Adipose tissue (tissue), 3 donors: ENCODE data around the gene PRORP. TPM values are rescaled to one million over a fixed set of nuclear protein-coding genes. Genes with fewer than 3 reads are reported as not detected.
"Not testable (repeated sequence)": the region's sequence is repeated elsewhere in the genome, so short reads cannot be mapped to it uniquely, and the experiment has no call there.

Experiments
- H3K27ac ChIP-seq: one replicate; pipeline ENCODE4 v1.5.1; 2013; ENCODE audit warnings: low read depth, low read length
- WGBS, 3 donors: extraction: QIAGEN DNeasy Blood & Tissue Kit; methylation state at CpG; one replicate each; pipeline ENCODE4 v1.1.7; 2013; 5-methylcytosine and 5-hydroxymethylcytosine counted together
- polyA plus RNA-seq, 3 donors: library from polyadenylated mRNA; stranded (reverse); fragments of 200-250 nt; gene quantifications; one replicate each; pipeline ENCODE4 v1.2.3, GENCODE V29; 2013
- donor health status: healthy with polysubstance abuse.
- donor health status: Bipolar disorder and iron deficiency.
- donor health status: healthy.

PRORP gene
- polyA plus RNA-seq = 10 to 100 TPM in 1 of 3 donors, 1 to 10 TPM in 2; 7.2 to 14.5 (median 8.4) TPM

DNA sequence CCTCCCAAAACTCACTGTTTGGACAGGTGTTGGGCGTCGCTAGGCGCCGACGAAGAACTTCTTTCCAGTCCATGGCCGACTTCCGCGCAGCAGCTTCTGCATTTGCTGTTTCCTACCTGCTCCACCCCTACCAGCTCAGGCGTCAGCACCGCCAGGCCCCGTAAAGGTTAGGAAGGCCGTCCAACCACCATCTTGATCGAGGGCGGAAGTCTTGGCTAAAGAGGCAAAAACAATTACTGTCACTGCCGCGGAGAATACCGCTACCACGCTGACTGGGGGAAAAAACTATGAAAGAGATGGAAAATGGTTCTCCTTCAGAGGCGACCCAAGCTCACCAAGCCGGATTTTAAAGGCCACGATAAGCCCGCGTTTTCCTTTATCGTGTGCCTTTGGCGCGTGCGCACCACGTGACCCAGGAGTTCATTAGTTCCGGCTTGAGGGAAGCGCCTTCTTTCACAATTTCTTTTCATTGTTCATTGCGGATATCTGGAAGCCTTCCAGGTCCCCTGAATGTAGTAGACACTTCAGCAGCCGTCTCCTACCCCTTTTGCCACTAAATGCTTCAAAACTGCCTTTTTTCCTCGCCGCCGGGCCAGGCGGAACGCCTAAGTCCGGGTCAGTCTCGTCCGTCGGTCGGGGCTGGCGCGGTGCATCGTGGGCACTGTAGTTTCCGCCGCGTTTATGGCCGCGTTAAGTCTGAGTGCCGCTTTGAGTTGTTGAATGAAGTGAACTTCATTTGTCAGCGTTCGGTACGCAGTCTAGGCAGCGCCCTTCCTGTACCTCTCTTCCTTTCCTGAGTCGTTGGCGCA, at the start of gene PRORP, which contains the start of gene PPP2R3C:
Gene PRORP, plus strand, starts transcription at position 666 of the 809 bp plus-strand sequence. CDS start 694 bp downstream, outside the sequence.
Gene PPP2R3C, minus strand, starts transcription at position 104 of the 809 bp plus-strand sequence. Its CDS starts 31 bp downstream, at position 73.
- peak within 1 kb of the TSS; percentile 95 for H3K27ac ChIP-seq
- WGBS, 3 donors = 0% methylated on average over 57 of the region's 57 CpGs

GRCh38 chr14:35073486-35073885, 48.9 kb upstream of the PRORP start:
- 75 to 89% (median 89%) methylated on average over 1 of the region's 1 CpG for WGBS, 3 donors
- no peak overlapping the region for H3K27ac ChIP-seq

GRCh38 chr14:35078082-35078481, 44.3 kb upstream of the PRORP start:
- H3K27ac ChIP-seq = no peak overlapping the region
- WGBS, 3 donors = 73 to 100% (median 98%) methylated on average over 2 of the region's 2 CpGs

- WGBS, 3 donors = 78 to 92% (median 82%) methylated on average over 1 of the region's 1 CpG
Observed at GRCh38 chr14:35079742-35080141, 42.6 kb upstream of the PRORP start.

GRCh38 chr14:35083530-35084150, 38.7 kb upstream of the PRORP start:
- no peak overlapping the region for H3K27ac ChIP-seq
- 94 to 95% (median 95%) methylated on average over 8 of the region's 8 CpGs for WGBS, 3 donors

More at GRCh38 chr14:35079742-35080141, 42.6 kb upstream of the PRORP start:
- H3K27ac ChIP-seq = no peak overlapping the region

DNA sequence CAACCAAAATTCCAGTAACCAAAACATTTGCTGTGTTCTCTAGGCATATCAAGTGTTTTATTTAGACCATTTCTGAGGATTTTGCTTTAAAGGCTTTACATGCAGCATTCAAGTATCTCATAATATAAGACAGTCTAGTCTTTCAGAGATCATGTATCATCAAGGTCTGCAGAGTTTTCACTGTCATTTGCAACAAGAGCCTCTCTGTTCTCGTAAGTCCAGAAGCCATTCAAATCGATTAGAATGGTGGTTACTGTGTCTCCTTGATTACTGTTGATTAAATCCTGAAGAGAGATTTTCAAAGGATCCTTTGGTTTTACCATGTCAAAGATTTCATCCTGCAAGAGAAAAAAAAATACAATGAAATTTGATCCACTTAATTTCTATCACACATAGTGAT, 36.9 kb upstream of the PRORP start:
- no peak overlapping the region for H3K27ac ChIP-seq
- WGBS, 3 donors = 76 to 95% (median 94%) methylated on average over 2 of the region's 2 CpGs

DNA sequence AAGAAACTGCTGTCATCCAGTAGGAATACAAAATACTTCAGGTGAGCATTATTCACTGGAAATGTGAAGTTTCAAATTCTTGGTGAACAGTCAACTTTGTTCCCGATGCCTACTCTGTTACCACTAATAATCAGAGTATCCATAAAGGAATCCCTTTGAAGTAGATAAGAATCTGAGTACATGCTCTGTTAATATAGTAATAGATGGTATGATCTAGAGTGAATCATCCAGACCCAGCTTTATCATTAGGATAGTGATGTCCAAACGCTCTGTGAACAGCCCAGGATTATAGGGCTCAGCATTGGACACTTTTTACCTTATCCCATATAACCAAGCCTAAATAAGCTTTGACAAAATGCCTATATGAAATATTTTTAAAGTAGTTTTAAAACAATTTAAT, 33.8 kb upstream of the PRORP start:
- no peak overlapping the region for H3K27ac ChIP-seq
- 88 to 97% (median 94%) methylated on average over 2 of the region's 2 CpGs for WGBS, 3 donors

DNA sequence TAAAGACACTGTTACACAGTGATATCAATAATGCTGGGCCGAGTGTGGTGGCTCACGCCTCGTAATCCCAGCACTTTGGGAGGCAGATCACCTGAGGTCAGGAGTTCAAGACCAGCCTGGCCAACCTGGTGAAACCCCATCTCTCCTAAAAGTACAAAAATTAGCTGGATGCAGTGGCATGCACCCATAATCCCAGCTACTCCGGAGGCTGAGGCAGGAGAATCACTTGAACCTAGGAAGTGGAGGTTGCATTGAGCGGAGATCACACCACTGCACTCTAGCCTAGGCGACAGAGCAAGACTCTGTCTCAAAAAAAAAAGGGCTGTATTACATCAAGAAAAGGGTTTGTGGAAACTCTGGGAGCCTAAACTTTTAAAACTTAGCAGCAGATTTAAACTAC, 27.7 kb upstream of the PRORP start:
- H3K27ac ChIP-seq = not testable (repeated sequence)
- 96 to 98% (median 98%) methylated on average over 6 of the region's 6 CpGs for WGBS, 3 donors

DNA sequence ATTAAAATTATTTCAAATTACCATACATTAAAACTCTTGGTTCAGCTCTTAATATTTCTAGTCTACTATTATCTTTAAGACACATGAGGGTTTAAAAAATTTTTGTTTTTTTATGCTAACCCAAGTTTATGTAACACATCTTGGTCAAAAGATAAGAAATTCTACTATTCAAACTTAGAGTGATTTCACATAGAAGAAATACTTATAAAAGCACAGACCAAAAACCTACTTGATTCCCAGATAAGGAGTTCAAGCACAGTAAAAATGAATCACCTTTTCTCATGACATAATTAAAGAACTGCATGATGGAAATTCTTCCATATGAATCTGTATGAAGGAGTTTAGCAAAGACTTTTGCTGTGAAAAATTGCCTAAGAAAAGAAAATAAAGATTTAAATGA, 14.5 kb upstream of the PRORP start:
- no peak overlapping the region for H3K27ac ChIP-seq

- no peak overlapping the region for H3K27ac ChIP-seq
Observed at GRCh38 chr14:35112641-35113040, 9.7 kb upstream of the PRORP start.

GRCh38 chr14:35113308-35113950, 8.9 kb upstream of the PRORP start:
- WGBS, 3 donors = 90 to 95% (median 94%) methylated on average over 4 of the region's 4 CpGs
- H3K27ac ChIP-seq = no peak overlapping the region

More at GRCh38 chr14:35112641-35113040, 9.7 kb upstream of the PRORP start:
- WGBS, 3 donors = 78 to 98% (median 87%) methylated on average over 2 of the region's 2 CpGs

- WGBS, 3 donors = 71 to 99% (median 85%) methylated on average over 2 of the region's 2 CpGs
- H3K27ac ChIP-seq = no peak overlapping the region
Observed at GRCh38 chr14:35114036-35114435, 8.3 kb upstream of the PRORP start.

DNA sequence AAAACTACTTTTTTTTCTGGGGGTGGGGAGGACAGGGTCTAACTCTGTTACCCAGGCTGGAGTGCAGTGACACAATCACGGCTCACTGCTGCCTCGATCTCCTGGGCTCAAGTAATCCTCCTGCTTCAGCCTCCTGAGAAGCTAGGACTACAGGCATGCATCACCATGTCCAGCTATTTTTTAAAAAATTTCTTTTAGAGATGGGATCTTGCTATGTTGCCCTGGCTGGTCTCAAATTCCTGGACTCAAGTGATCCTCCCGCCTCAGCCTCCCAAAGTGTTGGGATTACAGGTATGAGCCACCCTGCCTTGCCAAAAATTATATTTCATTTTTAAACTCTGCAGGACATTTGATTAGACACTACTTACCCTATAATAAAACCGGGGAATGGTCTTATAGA, 6.1 kb upstream of the PRORP start:
- no peak overlapping the region for H3K27ac ChIP-seq
- WGBS, 3 donors = 96 to 97% (median 96%) methylated on average over 4 of the region's 4 CpGs

DNA sequence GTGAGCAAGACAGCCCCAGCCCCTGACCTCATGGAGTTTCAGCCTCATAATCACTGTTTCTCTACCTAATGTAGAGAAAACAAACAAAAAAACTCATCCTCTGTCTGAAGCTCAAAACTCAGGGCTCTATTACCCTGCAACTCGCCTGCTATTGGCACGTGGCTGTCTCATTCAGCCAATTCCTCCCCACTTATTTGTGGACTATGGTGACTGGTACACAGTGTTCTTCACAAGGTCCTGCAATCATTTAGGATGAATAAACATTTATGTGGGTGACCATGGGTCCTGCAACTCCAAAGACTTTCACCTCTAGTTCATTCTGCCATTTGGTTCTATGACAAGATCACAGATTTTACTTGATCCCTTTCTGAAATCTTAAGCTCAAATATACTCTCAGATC, 5.2 kb upstream of the PRORP start:
- WGBS, 3 donors = 89 to 96% (median 94%) methylated on average over 2 of the region's 2 CpGs
- H3K27ac ChIP-seq = no peak overlapping the region

DNA sequence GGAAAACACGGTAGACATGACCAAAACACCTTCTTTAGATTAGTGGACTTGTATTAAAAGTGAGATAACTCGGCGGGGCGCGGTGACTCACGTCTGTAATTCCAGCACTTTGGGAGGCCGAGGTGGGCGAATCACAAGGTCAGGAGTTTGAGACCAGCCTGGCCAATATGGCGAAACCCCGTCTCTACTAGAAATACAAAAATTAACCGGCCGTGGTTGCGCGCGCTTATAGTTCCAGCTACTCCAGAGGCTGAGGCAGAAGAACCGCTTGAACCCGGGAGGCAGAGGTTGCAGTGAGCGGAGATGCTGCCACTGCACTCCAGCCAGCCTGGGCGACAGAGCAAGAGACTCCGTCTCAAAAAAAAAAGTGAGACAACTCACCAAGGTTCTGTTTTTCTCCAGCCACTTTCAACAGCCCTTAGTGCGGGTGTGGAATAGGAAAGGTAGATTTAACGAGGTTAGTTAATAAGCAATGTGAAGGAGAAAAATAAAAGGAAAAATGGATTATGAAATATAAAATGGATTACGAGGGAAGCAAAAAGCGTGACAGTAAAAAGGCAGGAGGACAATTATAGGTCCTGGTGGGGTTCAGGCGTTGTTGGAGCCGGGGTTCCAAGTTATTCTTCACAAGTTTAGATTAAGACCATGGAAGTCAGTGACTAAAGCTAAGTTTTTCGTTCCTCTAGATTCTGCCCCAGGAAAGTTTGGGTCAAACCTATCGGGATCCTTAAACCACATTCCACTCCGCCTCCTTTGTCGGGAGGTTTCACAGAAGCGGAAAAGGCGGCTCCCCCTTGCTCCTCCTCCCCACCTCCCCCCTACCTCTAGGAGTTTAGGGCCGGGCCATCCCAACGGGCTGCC, 1.1 kb upstream of the PRORP start:
- 9 to 23% (median 19%) methylated on average over 34 of the region's 34 CpGs for WGBS, 3 donors
- peak overlapping the region; percentile 95 for H3K27ac ChIP-seq

- 3 to 6% (median 4%) methylated on average over 22 to 23 of the region's 23 CpGs for WGBS, 3 donors
Observed at GRCh38 chr14:35122696-35123387, 490 bp downstream of the PRORP start.

DNA sequence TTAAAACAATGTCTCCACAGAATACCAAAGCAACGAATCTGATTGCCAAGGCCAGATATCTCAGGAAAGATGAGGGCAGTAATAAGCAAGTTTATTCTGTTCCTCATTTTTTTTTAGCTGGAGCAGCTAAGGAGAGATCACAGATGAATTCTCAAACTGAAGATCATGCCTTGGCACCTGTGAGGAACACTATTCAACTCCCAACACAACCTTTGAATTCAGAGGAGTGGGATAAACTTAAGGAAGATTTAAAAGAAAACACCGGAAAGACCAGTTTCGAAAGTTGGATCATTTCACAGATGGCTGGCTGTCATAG, 994 bp downstream of the PRORP start:
- no peak overlapping the region for H3K27ac ChIP-seq
- WGBS, 3 donors = 34 to 52% (median 45%) methylated on average over 3 of the region's 3 CpGs

More at GRCh38 chr14:35122696-35123387, 490 bp downstream of the PRORP start:
- peak overlapping the region; percentile 95 for H3K27ac ChIP-seq

- no peak overlapping the region for H3K27ac ChIP-seq
- WGBS, 3 donors = 94 to 96% (median 95%) methylated on average over 1 of the region's 1 CpG
Observed at GRCh38 chr14:35124127-35124526, 1.8 kb downstream of the PRORP start.
